PC-9 (cell line): ENCODE data around the gene GRM8. TPM values are rescaled to one million over a fixed set of nuclear protein-coding genes. Genes with fewer than 3 reads are reported as not detected.

Source experiments
- BruUV-seq: library from RNA; stranded (reverse); fragments of 400-500 nt; replicated peaks from 2 replicates; lab custom pipeline; 2021; lab: Mats Ljungman, UMichigan
- CTCF ChIA-PET: fragments of 300-600 bp; sonication (Branson Sonifier 250); formaldehyde crosslinking; loops from one replicate; lab custom pipeline; 2022; ENCODE audit warnings: antibody characterized with exemption; lab: Charles Lee
- POLR2A ChIA-PET: fragments of 300-600 bp; sonication (Branson Sonifier 250); formaldehyde crosslinking; loops from one replicate; lab custom pipeline; 2022; ENCODE audit warnings: antibody characterized with exemption; ENCODE audit not compliant: unreplicated experiment; lab: Charles Lee
- DNase-seq, 2 experiments: peaks; one replicate each; pipeline versions ENCODE4 v3.0.0 to v3.0.0-alpha.2; 2015 to 2022; ENCODE audit warnings: mixed read lengths in 1 of 2
- H2AFZ ChIP-seq: fragments of 200-600 bp; sonication (generic); 2 replicates; pipeline ENCODE4 v1.8.1; 2017; ENCODE audit warnings: antibody characterized with exemption
- H3F3A ChIP-seq: fragments of 200-600 bp; sonication (generic); 2 replicates; pipeline ENCODE4 v1.8.1; 2017; ENCODE audit warnings: antibody characterized with exemption, mild to moderate bottlenecking, low read depth; ENCODE audit not compliant: insufficient read depth
- H3K27ac ChIP-seq: fragments of 200-600 bp; sonication (generic); 2 replicates; pipeline ENCODE4 v1.6.1; 2016; ENCODE audit warnings: mixed run types
- H3K27me3 ChIP-seq: fragments of 200-600 bp; sonication (generic); 2 replicates; pipeline ENCODE4 v1.6.1; 2016; ENCODE audit warnings: low read depth, mixed run types; ENCODE audit not compliant: insufficient read depth
- H3K36me3 ChIP-seq: fragments of 200-600 bp; sonication (generic); 2 replicates; pipeline ENCODE4 v1.6.1; 2016; ENCODE audit warnings: low read depth, mixed run types
- H3K4me1 ChIP-seq: fragments of 200-600 bp; sonication (generic); replicated peaks from 2 replicates; pipeline ENCODE4 v1.6.1; 2016; ENCODE audit warnings: mixed run types; ENCODE audit not compliant: insufficient read depth
- H3K4me2 ChIP-seq: fragments of 200-600 bp; sonication (generic); 2 replicates; pipeline ENCODE4 v1.6.1; 2017; ENCODE audit warnings: mixed run types
- H3K4me3 ChIP-seq: fragments of 200-600 bp; sonication (generic); 2 replicates; pipeline ENCODE4 v1.6.1; 2016; ENCODE audit warnings: mixed run types
- H3K79me2 ChIP-seq: fragments of 200-600 bp; sonication (generic); 2 replicates; pipeline ENCODE4 v1.6.1; 2017; ENCODE audit warnings: low read depth, mixed run types
- H3K9me2 ChIP-seq: fragments of 200-600 bp; sonication (generic); 2 replicates; pipeline ENCODE4 v1.8.1; 2017; ENCODE audit warnings: mild to moderate bottlenecking; ENCODE audit not compliant: insufficient read depth
- H3K9me3 ChIP-seq: fragments of 200-600 bp; sonication (generic); 2 replicates; pipeline ENCODE4 v1.8.1; 2016; ENCODE audit warnings: low read depth; ENCODE audit not compliant: insufficient read depth
- H4K20me1 ChIP-seq: fragments of 200-600 bp; sonication (generic); 2 replicates; pipeline ENCODE4 v1.8.1; 2017; ENCODE audit not compliant: insufficient read depth
- CTCF ChIP-seq: fragments of 200-600 bp; sonication (generic); conservative IDR thresholded peaks from 2 replicates; pipeline ENCODE4 v1.6.1; 2017; ENCODE audit warnings: mixed run types, antibody characterized with exemption, mild to moderate bottlenecking, moderate library complexity
- EZH2 ChIP-seq: fragments of 200-600 bp; sonication (generic); IDR thresholded peaks from 2 replicates; pipeline ENCODE4 v1.8.0; 2017; ENCODE audit warnings: antibody characterized with exemption, low read depth
- intact Hi-C: fragments of 100-400 bp; cut with micrococcal nuclease; formaldehyde crosslinking; loops from one replicate; pipeline ENCODE4 v1.10.0; 2022; ENCODE audit not compliant: unreplicated experiment
- total RNA-seq: library from RNA; stranded (reverse); gene quantifications from 2 replicates; pipeline ENCODE4 v1.2.3, GENCODE V29; 2021

Gene GRM8
- total RNA-seq, 1 experiment from 2014 or later = not detected

DNA sequence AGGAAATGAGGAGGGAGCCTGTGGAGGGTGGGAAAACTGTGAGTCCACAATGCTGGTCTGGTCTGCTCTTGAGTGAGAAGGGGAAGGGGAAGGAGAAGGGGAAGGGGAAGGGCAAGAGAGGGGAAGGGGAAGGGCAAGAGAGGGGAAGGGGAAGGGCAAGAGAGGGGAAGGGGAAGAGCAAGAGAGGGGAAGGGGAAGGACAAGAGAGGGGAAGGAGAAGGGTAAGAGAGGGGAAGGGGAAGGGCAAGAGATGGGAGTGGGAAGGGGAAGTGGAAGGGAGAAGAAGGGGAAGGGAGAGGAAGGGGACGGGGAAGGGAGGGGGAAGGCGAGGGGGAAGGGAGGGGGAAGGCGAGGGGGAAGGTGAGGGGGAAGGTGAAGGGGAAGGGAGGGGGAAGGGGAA is 213.2 kb downstream of the GRM8 start:
- Histone ChIP-seq H4K20me1 (no peaks in the 10 kb centered on the region), H3F3A (no peaks in the 10 kb centered on the region), H3K79me2 (no peaks in the 10 kb centered on the region), H3K27ac (no peak overlapping the region), H3K27me3 (no peaks in the 10 kb centered on the region), H3K9me3 (no peaks in the 10 kb centered on the region; the same call in 1 of the 2 replicates), H2AFZ (no peak overlapping the region), H3K9me2 (no peaks in the 10 kb centered on the region), H3K4me1 (no peaks in the 10 kb centered on the region), H3K36me3 (no peaks in the 10 kb centered on the region), H3K4me3 (no peak overlapping the region), H3K4me2 (no peak overlapping the region)
- BruUV-seq = no TSS peak
- intact Hi-C loops = no loop called here
- no peak for DNase-seq
- TF ChIP-seq CTCF = no peak
- no peak for TF ChIP-seq EZH2
- CTCF ChIA-PET = no interaction called here
- POLR2A ChIA-PET = no interaction called here

- no peak for TF ChIP-seq EZH2
- no peak for TF ChIP-seq CTCF
- Histone ChIP-seq H3K79me2 (no peaks in the 10 kb centered on the region), H3K27me3 (no peaks in the 10 kb centered on the region), H3K9me2 (no peaks in the 10 kb centered on the region), H3K36me3 (no peaks in the 10 kb centered on the region), H3K4me2 (no peak overlapping the region), H4K20me1 (no peaks in the 10 kb centered on the region), H3K9me3 (no peaks in the 10 kb centered on the region), H2AFZ (no peak overlapping the region), H3K27ac (no peak overlapping the region), H3K4me3 (no peak overlapping the region), H3K4me1 (no peaks in the 10 kb centered on the region), H3F3A (no peaks in the 10 kb centered on the region)
- no peak for DNase-seq
- ChIA-PET CTCF (no interaction called here), POLR2A (no interaction called here)
- intact Hi-C loops = no loop called here
- no TSS peak for BruUV-seq
Observed at GRCh38 chr7:127035203-127035849, 217.4 kb downstream of the GRM8 start.

GRCh38 chr7:127034186-127034806 is 218.4 kb downstream of the GRM8 start:
- H3K9me3 ChIP-seq = no peaks in the 10 kb centered on the region
- no peak overlapping the region for H3K27ac ChIP-seq
- H3F3A ChIP-seq = no peaks in the 10 kb centered on the region

More at GRCh38 chr7:127034186-127034806, 218.4 kb downstream of the GRM8 start:
- H3K36me3 ChIP-seq = no peaks in the 10 kb centered on the region
- no TSS peak for BruUV-seq
- POLR2A ChIA-PET = no interaction called here
- intact Hi-C loops = no loop called here
- no peaks in the 10 kb centered on the region for H4K20me1 ChIP-seq
- no peaks in the 10 kb centered on the region for H3K4me1 ChIP-seq
- TF ChIP-seq CTCF (no peak), EZH2 (no peak)
- no peak overlapping the region for H3K4me3 ChIP-seq
- no peak overlapping the region for H2AFZ ChIP-seq
- no peaks in the 10 kb centered on the region for H3K79me2 ChIP-seq
- CTCF ChIA-PET = no interaction called here
- no peak for DNase-seq
- H3K27me3 ChIP-seq = no peaks in the 10 kb centered on the region
- no peak overlapping the region for H3K4me2 ChIP-seq
- no peaks in the 10 kb centered on the region for H3K9me2 ChIP-seq
